Measurements from ENCODE around the gene SARM1. TPM values are rescaled to one million over a fixed set of nuclear protein-coding genes. Genes with fewer than 3 reads are reported as not detected.
A peak's percentile ranks its signal among the peaks of the same experiment; 100 is the strongest.

SARM1 gene
- total and polyA plus RNA-seq, 5 donors from 2014 or later: 7.2 to 21.7 (median 8.2) TPM

DNA sequence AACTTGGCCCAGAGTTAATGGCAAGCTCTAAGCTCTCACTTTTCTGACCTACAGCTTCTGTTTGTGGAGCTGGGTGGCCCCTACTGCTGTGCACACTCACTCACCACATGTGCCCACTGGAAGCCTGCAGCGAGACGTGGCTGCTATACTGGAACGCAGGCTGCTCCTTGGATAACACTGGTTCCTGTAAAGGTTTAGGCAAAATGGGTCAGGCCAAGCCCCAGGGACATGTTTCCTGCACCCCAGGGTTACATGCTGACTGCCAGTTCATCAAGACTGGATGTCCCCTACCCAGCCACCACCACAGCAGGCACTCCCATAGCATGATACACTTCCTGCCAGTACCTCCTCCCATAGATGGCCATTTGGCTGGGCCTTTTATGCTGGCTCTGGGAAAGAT, 22.5 kb upstream of the SARM1 start:
- DNase-seq: no peak
- Mint-ChIP-seq H3K9me3 (no peaks in the 10 kb centered on the region), H3K27me3 (no peaks in the 10 kb centered on the region), H3K27ac (no peak overlapping the region), H3K36me3 (peaks cover 27% of the 10 kb centered on the region), H3K4me3 (no peak overlapping the region), H3K4me1 (no peaks in the 10 kb centered on the region)
- no peak for ATAC-seq (ENCODE audit: low read depth in 2 of 2)
- H3K9me3 ChIP-seq (ENCODE audit: control insufficient read depth in 2 of 2, low read length in 2 of 2): no peaks in the 10 kb centered on the region
- H3K36me3 ChIP-seq (ENCODE audit: control insufficient read depth, insufficient read depth, low read length): peaks cover 85% of the 10 kb centered on the region
- H3K4me1 ChIP-seq (ENCODE audit: control insufficient read depth, insufficient read depth, low read length, poor library complexity, severe bottlenecking): no peaks in the 10 kb centered on the region
- no peak overlapping the region for H3K4me3 ChIP-seq (ENCODE audit: low read depth, low read length)
- H3K27ac ChIP-seq (ENCODE audit: insufficient read depth, low read length, poor library complexity, severe bottlenecking): no peak overlapping the region
- H3K27me3 ChIP-seq (ENCODE audit: control insufficient read depth, insufficient read depth, low read length): no peaks in the 10 kb centered on the region

DNA sequence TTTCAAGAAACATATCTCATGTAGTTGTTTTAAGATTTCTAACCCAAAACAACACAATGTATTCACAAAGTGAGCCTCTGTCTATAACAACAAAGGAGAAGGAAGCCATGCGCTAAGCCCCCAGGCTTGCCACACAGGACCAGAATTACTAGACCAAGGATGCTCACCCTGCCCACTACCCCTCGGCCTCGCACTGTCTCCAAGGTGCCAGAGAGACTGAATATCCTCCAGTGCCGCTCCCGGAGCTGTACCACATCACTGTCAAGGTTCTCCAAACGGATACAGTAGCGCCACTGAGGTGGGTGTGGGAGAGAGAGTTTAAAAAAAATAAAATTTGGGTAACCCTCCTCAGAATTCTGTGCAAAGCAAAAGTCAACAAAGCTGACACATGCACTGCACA, 21.2 kb upstream of the SARM1 start:
- Histone ChIP-seq H3K36me3 (ENCODE audit: control insufficient read depth, insufficient read depth, low read length) (peaks cover 77% of the 10 kb centered on the region), H3K4me1 (ENCODE audit: control insufficient read depth, insufficient read depth, low read length, poor library complexity, severe bottlenecking) (no peaks in the 10 kb centered on the region), H3K27ac (ENCODE audit: insufficient read depth, low read length, poor library complexity, severe bottlenecking) (no peak overlapping the region), H3K9me3 (ENCODE audit: control insufficient read depth in 2 of 2, low read length in 2 of 2) (no peaks in the 10 kb centered on the region), H3K4me3 (ENCODE audit: low read depth, low read length) (no peak overlapping the region), H3K27me3 (ENCODE audit: control insufficient read depth, insufficient read depth, low read length) (no peaks in the 10 kb centered on the region)
- Mint-ChIP-seq H3K4me3 (no peak overlapping the region), H3K27me3 (no peaks in the 10 kb centered on the region), H3K9me3 (no peaks in the 10 kb centered on the region), H3K27ac (no peak overlapping the region), H3K4me1 (peaks cover 0 to 5% (median 0%) of the 10 kb centered on the region in 4 donors), H3K36me3 (peaks cover 31% of the 10 kb centered on the region)
- DNase-seq: no peak
- no peak for ATAC-seq (ENCODE audit: low read depth in 2 of 2)

DNA sequence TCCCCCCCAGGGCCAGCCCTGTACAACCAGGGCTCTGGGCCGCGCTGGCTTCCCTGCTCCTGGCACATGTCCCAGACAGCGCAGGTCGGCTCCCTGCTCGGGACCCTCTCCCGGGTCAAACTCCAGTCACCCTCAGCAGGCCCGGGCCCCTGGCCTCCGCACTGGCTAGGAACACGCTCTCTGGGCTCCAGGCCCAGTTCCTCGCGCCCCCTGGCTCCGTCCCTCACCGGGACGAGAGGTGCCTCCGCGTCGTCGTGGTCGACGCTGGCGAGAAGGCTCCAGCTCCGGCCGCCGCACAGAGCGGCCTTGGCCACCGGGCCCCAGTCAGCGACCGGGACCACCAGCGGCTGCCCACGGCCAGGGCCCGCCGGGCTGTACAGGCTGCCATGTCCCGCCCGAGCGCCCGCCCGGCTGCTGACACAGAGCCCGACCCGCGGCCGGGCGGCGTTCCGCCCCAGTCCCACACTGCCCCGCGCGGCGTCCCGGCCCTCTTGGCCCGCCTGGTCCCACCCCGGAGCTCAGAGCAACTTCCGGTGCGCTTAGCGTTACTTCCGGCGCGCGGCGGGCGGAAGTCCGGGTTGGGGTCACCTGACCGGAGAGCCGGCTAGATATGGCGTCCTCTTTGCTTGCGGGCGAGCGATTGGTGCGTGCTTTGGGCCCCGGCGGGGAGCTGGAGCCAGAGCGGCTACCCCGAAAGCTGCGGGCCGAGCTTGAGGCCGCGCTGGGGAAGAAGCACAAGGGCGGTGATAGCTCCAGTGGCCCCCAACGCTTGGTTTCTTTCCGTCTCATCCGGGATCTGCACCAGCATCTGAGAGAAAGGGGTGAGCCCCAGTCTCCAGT, 14.2 kb upstream of the SARM1 start, which contains the start of gene POLDIP2:
TSS of gene POLDIP2 (minus strand) at position 467 of the 840 bp plus-strand sequence. CDS start at position 388, 79 bp downstream.
- Mint-ChIP-seq H3K9me3 (no peaks in the 10 kb centered on the region), H3K4me1 (peaks cover 0 to 34% (median 21%) of the 10 kb centered on the region in 4 donors), H3K27ac (peak within 1 kb of the TSS; percentile 95 to 97 (median 95)), H3K36me3 (peaks cover 22% of the 10 kb centered on the region), H3K4me3 (peak within 1 kb of the TSS; percentile 89 to 97 (median 95)), H3K27me3 (peaks cover 5% of the 10 kb centered on the region)
- Histone ChIP-seq H3K27me3 (ENCODE audit: control insufficient read depth, insufficient read depth, low read length) (no peaks in the 10 kb centered on the region), H3K4me1 (ENCODE audit: control insufficient read depth, insufficient read depth, low read length, poor library complexity, severe bottlenecking) (peaks cover 24% of the 10 kb centered on the region), H3K9me3 (ENCODE audit: control insufficient read depth in 2 of 2, low read length in 2 of 2) (no peaks in the 10 kb centered on the region), H3K27ac (ENCODE audit: insufficient read depth, low read length, poor library complexity, severe bottlenecking) (peak within 1 kb of the TSS; percentile 83), H3K4me3 (ENCODE audit: low read depth, low read length) (peak within 1 kb of the TSS; percentile 95), H3K36me3 (ENCODE audit: control insufficient read depth, insufficient read depth, low read length) (peaks cover 43% of the 10 kb centered on the region)
- DNase-seq (peak; percentile 94 to 97 (median 96)), ATAC-seq (ENCODE audit: low read depth in 2 of 2) (peak; percentile 99 to 100)

DNA sequence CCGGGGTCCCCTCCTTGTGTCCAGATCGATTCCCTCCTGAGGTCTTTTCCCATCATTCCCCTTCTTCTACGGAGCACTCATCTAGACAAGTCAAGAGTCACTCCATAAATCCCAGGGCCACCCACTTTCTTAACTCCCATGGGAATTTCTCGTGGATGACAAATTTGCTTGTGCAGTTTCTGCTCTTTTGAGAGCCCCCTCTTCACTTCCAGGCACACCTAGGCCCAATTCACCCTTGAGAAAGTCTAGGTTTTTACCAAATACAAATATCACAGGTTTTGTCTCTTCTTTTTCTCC, 13.6 kb upstream of the SARM1 start:
- peak overlapping the region; percentile 89 to 97 (median 95) for H3K4me3 Mint-ChIP-seq
- no peak for DNase-seq
- H3K4me1 Mint-ChIP-seq: peaks cover 0 to 34% (median 21%) of the 10 kb centered on the region in 4 donors
- ATAC-seq (ENCODE audit: low read depth in 2 of 2): no peak
- peaks cover 21% of the 10 kb centered on the region for H3K36me3 Mint-ChIP-seq
- H3K9me3 ChIP-seq (ENCODE audit: control insufficient read depth in 2 of 2, low read length in 2 of 2): no peaks in the 10 kb centered on the region
- H3K4me1 ChIP-seq (ENCODE audit: control insufficient read depth, insufficient read depth, low read length, poor library complexity, severe bottlenecking): peaks cover 24% of the 10 kb centered on the region
- H3K4me3 ChIP-seq (ENCODE audit: low read depth, low read length): peak overlapping the region; percentile 95
- peaks cover 5% of the 10 kb centered on the region for H3K27me3 Mint-ChIP-seq
- no peaks in the 10 kb centered on the region for H3K9me3 Mint-ChIP-seq
- peak overlapping the region; percentile 83 for H3K27ac ChIP-seq (ENCODE audit: insufficient read depth, low read length, poor library complexity, severe bottlenecking)
- H3K36me3 ChIP-seq (ENCODE audit: control insufficient read depth, insufficient read depth, low read length): peaks cover 46% of the 10 kb centered on the region
- no peaks in the 10 kb centered on the region for H3K27me3 ChIP-seq (ENCODE audit: control insufficient read depth, insufficient read depth, low read length)
- peak overlapping the region; percentile 95 to 97 (median 95) for H3K27ac Mint-ChIP-seq

DNA sequence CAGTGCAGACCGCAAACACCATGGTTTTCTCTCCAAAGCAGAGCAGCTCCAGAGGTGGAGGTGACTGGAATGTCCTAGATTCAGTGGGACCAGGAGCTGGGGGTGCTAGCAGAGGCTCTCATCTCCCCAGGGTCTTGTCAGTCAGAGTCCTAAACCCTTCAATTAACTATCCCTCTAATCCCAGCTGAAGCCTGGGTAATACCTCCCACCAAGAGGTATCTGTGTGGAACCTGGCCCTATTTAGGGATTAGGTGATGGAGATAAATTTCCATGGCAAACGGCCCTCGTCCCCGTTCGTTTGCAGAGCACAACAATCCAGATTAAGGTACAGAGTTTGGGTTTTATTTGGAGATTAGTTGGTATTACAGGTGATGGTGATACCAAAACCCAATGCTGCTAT, 8.3 kb upstream of the SARM1 start:
- DNase-seq (no peak), ATAC-seq (ENCODE audit: low read depth in 2 of 2) (no peak)
- Histone ChIP-seq H3K4me3 (ENCODE audit: low read depth, low read length) (no peak overlapping the region), H3K36me3 (ENCODE audit: control insufficient read depth, insufficient read depth, low read length) (peaks cover 51% of the 10 kb centered on the region), H3K27me3 (ENCODE audit: control insufficient read depth, insufficient read depth, low read length) (no peaks in the 10 kb centered on the region), H3K27ac (ENCODE audit: insufficient read depth, low read length, poor library complexity, severe bottlenecking) (no peak overlapping the region), H3K4me1 (ENCODE audit: control insufficient read depth, insufficient read depth, low read length, poor library complexity, severe bottlenecking) (peaks cover 5% of the 10 kb centered on the region), H3K9me3 (ENCODE audit: control insufficient read depth in 2 of 2, low read length in 2 of 2) (no peaks in the 10 kb centered on the region)
- Mint-ChIP-seq H3K4me1 (peaks cover 0 to 7% (median 4%) of the 10 kb centered on the region in 4 donors), H3K36me3 (peaks cover 11% of the 10 kb centered on the region), H3K4me3 (no peak overlapping the region), H3K27ac (no peak overlapping the region), H3K27me3 (no peaks in the 10 kb centered on the region), H3K9me3 (no peaks in the 10 kb centered on the region)

DNA sequence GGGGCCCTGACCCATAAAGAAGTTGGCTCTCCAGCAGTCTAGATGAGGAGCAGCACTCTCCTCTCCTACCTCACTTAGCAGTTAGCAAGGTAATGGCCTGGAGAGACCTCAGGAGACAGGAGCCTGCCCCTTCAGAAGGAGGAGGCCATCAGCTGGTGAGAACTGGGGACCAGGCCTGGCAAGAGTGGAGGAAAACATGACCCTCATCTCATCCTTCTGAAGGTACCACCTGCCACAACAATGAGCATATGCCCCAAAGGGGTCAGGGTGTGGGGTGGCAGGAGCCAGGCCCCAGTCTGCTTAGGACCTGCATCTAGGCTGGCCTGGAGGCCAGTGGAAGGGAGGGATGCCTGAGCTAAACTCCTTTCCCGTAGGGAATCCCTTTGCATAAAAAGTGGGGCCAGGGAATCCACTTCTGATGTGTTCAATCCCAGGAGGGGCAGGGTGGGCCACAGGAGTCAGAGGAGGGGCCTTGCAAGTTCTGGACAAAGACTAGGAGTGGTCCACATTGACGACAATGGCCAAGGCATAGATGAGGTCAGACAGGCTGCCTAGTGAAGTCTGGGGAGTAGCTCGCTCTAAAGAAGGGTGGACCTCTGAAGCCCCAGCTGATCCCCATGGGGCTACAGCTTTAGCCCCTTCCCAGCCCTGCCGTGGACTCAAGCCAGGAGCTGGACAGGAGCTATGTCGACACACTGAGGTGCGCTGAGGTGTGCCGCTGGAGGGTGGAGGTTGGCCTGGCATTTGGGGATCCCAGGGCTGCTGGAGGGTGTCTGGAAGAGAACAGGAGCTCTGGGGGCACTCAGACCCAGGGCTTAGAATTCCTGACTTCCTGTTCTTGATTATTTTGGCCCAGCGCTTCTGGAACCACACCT, 7.5 kb upstream of the SARM1 start:
- H3K4me1 Mint-ChIP-seq: peaks cover 0 to 3% (median 1%) of the 10 kb centered on the region in 4 donors

DNA sequence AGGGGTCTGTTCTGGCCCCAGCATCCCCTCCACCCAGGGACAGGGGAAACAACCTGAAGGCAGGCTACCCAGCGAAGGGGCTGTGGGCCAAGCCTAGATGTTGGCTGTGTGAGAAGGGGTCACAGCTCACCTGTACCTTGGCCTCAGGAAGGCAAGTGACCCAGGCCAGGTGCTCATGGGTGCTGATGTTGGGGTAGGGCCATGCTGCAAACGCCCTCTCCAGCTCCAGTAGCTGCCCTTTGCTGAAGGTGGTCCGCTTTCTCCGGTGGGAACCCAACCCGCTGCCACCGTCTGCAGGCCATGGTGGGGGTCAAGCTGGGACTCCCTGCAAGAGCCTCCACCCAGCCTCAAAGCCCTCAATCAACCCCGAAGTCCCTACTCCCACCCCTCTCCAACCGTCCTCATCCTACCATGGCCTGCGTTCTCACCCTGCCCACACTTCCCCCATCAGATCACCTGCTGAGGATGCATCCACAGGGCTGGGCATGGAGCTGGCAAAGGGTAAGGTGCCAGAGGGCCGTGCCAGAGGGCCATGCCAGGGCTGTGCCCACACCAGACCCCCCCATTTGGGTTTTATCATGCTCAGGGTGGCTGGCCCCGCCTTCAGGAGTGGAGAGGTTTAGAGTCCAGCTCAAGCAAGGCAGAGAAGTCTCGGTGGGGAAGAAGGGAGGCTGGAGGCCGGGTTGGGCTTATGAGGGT, 6.7 kb upstream of the SARM1 start, which contains the start of gene SEBOX:
TSS of gene SEBOX (minus strand) at position 535 of the 699 bp plus-strand sequence. CDS start at position 487, 48 bp downstream.
- H3K27ac Mint-ChIP-seq: no peak within 1 kb of the TSS
- H3K27me3 ChIP-seq (ENCODE audit: control insufficient read depth, insufficient read depth, low read length): no peaks in the 10 kb centered on the region
- no peaks in the 10 kb centered on the region for H3K9me3 ChIP-seq (ENCODE audit: control insufficient read depth in 2 of 2, low read length in 2 of 2)
- DNase-seq (no peak), ATAC-seq (ENCODE audit: low read depth in 2 of 2) (no peak)
- H3K36me3 ChIP-seq (ENCODE audit: control insufficient read depth, insufficient read depth, low read length): peaks cover 47% of the 10 kb centered on the region
- H3K27ac ChIP-seq (ENCODE audit: insufficient read depth, low read length, poor library complexity, severe bottlenecking): no peak within 1 kb of the TSS
- no peak within 1 kb of the TSS for H3K4me3 Mint-ChIP-seq
- H3K4me3 ChIP-seq (ENCODE audit: low read depth, low read length): no peak within 1 kb of the TSS
- peaks cover 0 to 2% (median 0%) of the 10 kb centered on the region in 4 donors for H3K4me1 Mint-ChIP-seq
- H3K27me3 Mint-ChIP-seq: no peaks in the 10 kb centered on the region
- H3K36me3 Mint-ChIP-seq: peaks cover 11% of the 10 kb centered on the region
- H3K9me3 Mint-ChIP-seq: no peaks in the 10 kb centered on the region
- H3K4me1 ChIP-seq (ENCODE audit: control insufficient read depth, insufficient read depth, low read length, poor library complexity, severe bottlenecking): no peaks in the 10 kb centered on the region

More for the DNA sequence above, 7.5 kb upstream of the SARM1 start:
- Mint-ChIP-seq H3K27ac (no peak overlapping the region), H3K9me3 (no peaks in the 10 kb centered on the region), H3K27me3 (no peaks in the 10 kb centered on the region), H3K4me3 (no peak overlapping the region), H3K36me3 (peaks cover 11% of the 10 kb centered on the region)
- H3K9me3 ChIP-seq (ENCODE audit: control insufficient read depth in 2 of 2, low read length in 2 of 2): no peaks in the 10 kb centered on the region
- peaks cover 51% of the 10 kb centered on the region for H3K36me3 ChIP-seq (ENCODE audit: control insufficient read depth, insufficient read depth, low read length)
- no peak for ATAC-seq (ENCODE audit: low read depth in 2 of 2)
- no peaks in the 10 kb centered on the region for H3K27me3 ChIP-seq (ENCODE audit: control insufficient read depth, insufficient read depth, low read length)
- DNase-seq: no peak
- no peaks in the 10 kb centered on the region for H3K4me1 ChIP-seq (ENCODE audit: control insufficient read depth, insufficient read depth, low read length, poor library complexity, severe bottlenecking)
- no peak overlapping the region for H3K27ac ChIP-seq (ENCODE audit: insufficient read depth, low read length, poor library complexity, severe bottlenecking)
- H3K4me3 ChIP-seq (ENCODE audit: low read depth, low read length): no peak overlapping the region

Data from CD4-positive, CD25-positive, alpha-beta regulatory T cell (primary cell).